Activated CD4-positive, alpha-beta T cell treated with anti-CD3 and anti-CD28 coated beads for 36 hours (primary cell): Measurements from ENCODE around the gene CLPTM1. TPM values are rescaled to one million over a fixed set of nuclear protein-coding genes. Genes with fewer than 3 reads are reported as not detected.
A peak's percentile ranks its signal among the peaks of the same experiment; 100 is the strongest.
"Not testable (repeated sequence)": the region's sequence is repeated elsewhere in the genome, so short reads cannot be mapped to it uniquely, and the experiment has no call there.

Source experiments
- ATAC-seq: fragments of 200-7000 bp; cut with Tn5 transposase; one replicate; pipeline ENCODE4 v1.10.0; 2021; ENCODE audit warnings: mild to moderate bottlenecking, moderate library complexity
- CTCF ChIA-PET: fragments of 350-600 bp; sonication (Branson Sonifier 250); formaldehyde crosslinking; loops from one replicate; lab custom pipeline; 2021; ENCODE audit warnings: antibody characterized with exemption; lab: Charles Lee
- POLR2A ChIA-PET: fragments of 350-600 bp; sonication (Branson Sonifier 250); formaldehyde crosslinking; loops from one replicate; lab custom pipeline; 2021; ENCODE audit warnings: antibody characterized with exemption, inconsistent platforms; lab: Charles Lee
- DNase-seq: peaks from one replicate; pipeline ENCODE4 v3.0.0-alpha.2; 2020
- H3K27ac Mint-ChIP-seq: one replicate; pipeline ENCODE4 v1.8.0; 2021; ENCODE audit warnings: mixed read lengths
- H3K27me3 Mint-ChIP-seq: one replicate; pipeline ENCODE4 v1.8.0; 2021; ENCODE audit warnings: mixed read lengths
- H3K36me3 Mint-ChIP-seq: one replicate; pipeline ENCODE4 v1.8.0; 2021; ENCODE audit warnings: low read depth, mixed read lengths
- H3K4me1 Mint-ChIP-seq: one replicate; pipeline ENCODE4 v1.8.0; 2021; ENCODE audit warnings: mixed read lengths
- H3K4me3 Mint-ChIP-seq: one replicate; pipeline ENCODE4 v1.8.0; 2021; ENCODE audit warnings: mild to moderate bottlenecking, moderate library complexity, mixed read lengths
- H3K9me3 Mint-ChIP-seq: one replicate; pipeline ENCODE4 v1.8.0; 2021; ENCODE audit warnings: low read depth, mixed read lengths
- intact Hi-C, 2 experiments: fragments of 100-400 bp; cut with DNase I in 1 of 2; cut with micrococcal nuclease in 1 of 2; formaldehyde crosslinking; loops; one replicate each; pipeline versions ENCODE4 v1.14.2 to v1.15.1; 2022 to 2024; cut with DNase I, micrococcal nuclease
- total RNA-seq, 2 experiments: library from RNA; stranded (reverse); gene quantifications; one replicate each; pipeline ENCODE4 v1.2.3, GENCODE V29; 2021

The CLPTM1 gene
- total RNA-seq, 2 experiments from 2014 or later = 41.6 to 44.1 TPM

- DNase-seq (peak; percentile 88), ATAC-seq (peak; percentile 99)
- intact Hi-C loops = loop anchor here in 1 of 2 experiments (1.0 kb wide), 5 partner anchors 24 to 456 kb away; partner anchors contain the start of genes ERCC2 and RELB
- POLR2A ChIA-PET, H3K36me3 Mint-ChIP-seq, H3K4me1 Mint-ChIP-seq, H3K9me3 Mint-ChIP-seq: not testable (repeated sequence)
- H3K4me3 Mint-ChIP-seq = peak within 1 kb of the TSS; percentile 89
- CTCF ChIA-PET = interaction anchor here (1.0 kb wide), 1 partner anchor 37 kb away, joined by 3 read pairs; no protein-coding TSS in a partner anchor
- peaks cover 25% of the 10 kb centered on the region for H3K27me3 Mint-ChIP-seq
- H3K27ac Mint-ChIP-seq = peak within 1 kb of the TSS; percentile 93
These were observed 40.6 kb upstream of the CLPTM1 start, which contains the start of gene APOC1 for GRCh38 chr19:44914433-44915206. APOC1 (plus strand) TSS chr19:44914608; CDS start chr19:44914892, 284 bp downstream.

- ChIA-PET CTCF (interaction anchor here (0.6 kb wide), 1 partner anchor 235 kb away, joined by 5 read pairs; no protein-coding TSS in a partner anchor), POLR2A (interaction anchor here (0.6 kb wide), 1 partner anchor 19 kb away, joined by 4 read pairs; no protein-coding TSS in a partner anchor)
- Mint-ChIP-seq H3K4me1 (peaks cover 4% of the 10 kb centered on the region), H3K9me3 (no peaks in the 10 kb centered on the region), H3K4me3 (no peak overlapping the region), H3K27me3 (peaks cover 17% of the 10 kb centered on the region), H3K27ac (no peak overlapping the region), H3K36me3 (no peaks in the 10 kb centered on the region)
- intact Hi-C loops = no loop called here
- ATAC-seq (no peak), DNase-seq (no peak)
These were observed 30.9 kb upstream of the CLPTM1 start for GRCh38 chr19:44924243-44924725.

- peaks cover 17% of the 10 kb centered on the region for H3K27me3 Mint-ChIP-seq
- H3K9me3 Mint-ChIP-seq = no peaks in the 10 kb centered on the region
- POLR2A ChIA-PET = interaction anchor here (0.8 kb wide), 1 partner anchor 19 kb away, joined by 3 read pairs; the partner anchor contains the start of gene APOE
- peaks cover 4% of the 10 kb centered on the region for H3K4me1 Mint-ChIP-seq
- intact Hi-C loops = no loop called here
- no peak for DNase-seq
- H3K4me3 Mint-ChIP-seq = no peak overlapping the region
- no peak overlapping the region for H3K27ac Mint-ChIP-seq
- H3K36me3 Mint-ChIP-seq = no peaks in the 10 kb centered on the region
- CTCF ChIA-PET = no interaction called here
- no peak for ATAC-seq
These were observed 29.9 kb upstream of the CLPTM1 start for GRCh38 chr19:44925114-44925891.

- CTCF ChIA-PET, H3K9me3 Mint-ChIP-seq, H3K27ac Mint-ChIP-seq, intact Hi-C loops, DNase-seq, POLR2A ChIA-PET, H3K4me1 Mint-ChIP-seq, H3K36me3 Mint-ChIP-seq, H3K4me3 Mint-ChIP-seq: not testable (repeated sequence)
- H3K27me3 Mint-ChIP-seq = peaks cover 17% of the 10 kb centered on the region
- peak; percentile 21 for ATAC-seq
These were observed 28.7 kb upstream of the CLPTM1 start for GRCh38 chr19:44926245-44927077.

GRCh38 chr19:44927746-44928145, 27.4 kb upstream of the CLPTM1 start:
- ATAC-seq (no peak), DNase-seq (no peak)
- H3K4me3 Mint-ChIP-seq = no peak overlapping the region
- CTCF ChIA-PET = interaction anchor here (0.7 kb wide), 1 partner anchor 279 kb away, joined by 3 read pairs; no protein-coding TSS in a partner anchor
- POLR2A ChIA-PET = no interaction called here
- intact Hi-C loops = no loop called here
- peaks cover 17% of the 10 kb centered on the region for H3K27me3 Mint-ChIP-seq
- H3K36me3 Mint-ChIP-seq = no peaks in the 10 kb centered on the region
- no peak overlapping the region for H3K27ac Mint-ChIP-seq
- H3K4me1 Mint-ChIP-seq = peaks cover 4% of the 10 kb centered on the region
- H3K9me3 Mint-ChIP-seq = no peaks in the 10 kb centered on the region

- CTCF ChIA-PET = no interaction called here
- no peak overlapping the region for H3K27ac Mint-ChIP-seq
- H3K4me3 Mint-ChIP-seq = no peak overlapping the region
- ATAC-seq (no peak), DNase-seq (no peak)
- H3K27me3 Mint-ChIP-seq = peaks cover 17% of the 10 kb centered on the region
- no peaks in the 10 kb centered on the region for H3K36me3 Mint-ChIP-seq
- intact Hi-C loops = no loop called here
- no peaks in the 10 kb centered on the region for H3K9me3 Mint-ChIP-seq
- POLR2A ChIA-PET = no interaction called here
- peaks cover 4% of the 10 kb centered on the region for H3K4me1 Mint-ChIP-seq
These were observed 25.1 kb upstream of the CLPTM1 start for GRCh38 chr19:44930088-44930487.

- peaks cover 5% of the 10 kb centered on the region for H3K27me3 Mint-ChIP-seq
- POLR2A ChIA-PET = no interaction called here
- peaks cover 4% of the 10 kb centered on the region for H3K4me1 Mint-ChIP-seq
- ATAC-seq (no peak), DNase-seq (no peak)
- CTCF ChIA-PET = no interaction called here
- no peaks in the 10 kb centered on the region for H3K36me3 Mint-ChIP-seq
- intact Hi-C loops = no loop called here
- no peaks in the 10 kb centered on the region for H3K9me3 Mint-ChIP-seq
- H3K27ac Mint-ChIP-seq = no peak overlapping the region
- no peak overlapping the region for H3K4me3 Mint-ChIP-seq
These were observed 23.6 kb upstream of the CLPTM1 start for GRCh38 chr19:44931541-44931940.

GRCh38 chr19:44939668-44940067, 15.5 kb upstream of the CLPTM1 start:
- no peaks in the 10 kb centered on the region for H3K36me3 Mint-ChIP-seq
- POLR2A ChIA-PET = no interaction called here
- ATAC-seq = no peak
- CTCF ChIA-PET = no interaction called here
- no peaks in the 10 kb centered on the region for H3K27me3 Mint-ChIP-seq
- no peak for DNase-seq
- H3K27ac Mint-ChIP-seq = no peak overlapping the region
- H3K4me3 Mint-ChIP-seq = no peak overlapping the region
- intact Hi-C loops = no loop called here
- H3K9me3 Mint-ChIP-seq = no peaks in the 10 kb centered on the region
- no peaks in the 10 kb centered on the region for H3K4me1 Mint-ChIP-seq

GRCh38 chr19:44942067-44942571, 13.1 kb upstream of the CLPTM1 start, which contains the start of gene APOC4:
APOC4 (plus strand) TSS chr19:44942237; CDS start chr19:44942278, 41 bp downstream.
- intact Hi-C loops = no loop called here
- Mint-ChIP-seq H3K4me3 (no peak within 1 kb of the TSS), H3K9me3 (no peaks in the 10 kb centered on the region), H3K4me1 (no peaks in the 10 kb centered on the region), H3K36me3 (no peaks in the 10 kb centered on the region), H3K27me3 (no peaks in the 10 kb centered on the region), H3K27ac (no peak within 1 kb of the TSS)
- DNase-seq = no peak
- ATAC-seq = no peak
- POLR2A ChIA-PET = no interaction called here
- CTCF ChIA-PET = no interaction called here

GRCh38 chr19:44943801-44944249, 11.4 kb upstream of the CLPTM1 start:
- H3K27ac Mint-ChIP-seq = no peak overlapping the region
- no peak overlapping the region for H3K4me3 Mint-ChIP-seq
- ATAC-seq (no peak), DNase-seq (no peak)
- ChIA-PET POLR2A (no interaction called here), CTCF (no interaction called here)
- no peaks in the 10 kb centered on the region for H3K9me3 Mint-ChIP-seq
- no peaks in the 10 kb centered on the region for H3K27me3 Mint-ChIP-seq
- intact Hi-C loops = no loop called here
- H3K4me1 Mint-ChIP-seq = no peaks in the 10 kb centered on the region
- H3K36me3 Mint-ChIP-seq = no peaks in the 10 kb centered on the region
